DMS53 (cell line): ENCODE measurements around the gene SLC16A5.
"Not testable (repeated sequence)": the region's sequence is repeated elsewhere in the genome, so short reads cannot be mapped to it uniquely, and the experiment has no call there.

ENCODE experiments used
- DNase-seq: peaks from one replicate; lab custom pipeline; 2025; lab: John Stamatoyannopoulos, UW

The SLC16A5 gene

GRCh38 chr17:75064040-75064439, 23.7 kb upstream of the SLC16A5 start:
- DNase-seq = no peak

DNA sequence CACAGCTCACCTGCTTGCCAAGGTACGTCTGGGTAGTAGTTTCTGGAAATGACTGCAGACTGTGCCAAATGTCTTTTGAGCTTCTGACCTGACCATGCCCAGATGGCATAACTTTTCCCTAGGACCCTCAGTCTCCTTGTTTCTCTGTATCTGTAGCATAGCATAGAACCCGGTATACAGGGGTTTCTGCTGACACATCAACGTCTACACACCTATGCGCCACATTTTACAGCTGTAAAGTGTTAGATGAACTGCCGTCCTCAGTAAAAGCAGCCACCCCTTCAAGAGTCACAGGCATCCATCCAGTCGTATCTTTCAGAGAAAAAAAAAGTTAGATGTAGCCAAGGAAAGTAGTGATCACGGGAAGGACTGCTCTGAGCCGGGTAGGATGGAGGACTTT, 23.3 kb upstream of the SLC16A5 start:
- DNase-seq = no peak

- no peak for DNase-seq
Measured at GRCh38 chr17:75064867-75065561, 22.7 kb upstream of the SLC16A5 start.

DNA sequence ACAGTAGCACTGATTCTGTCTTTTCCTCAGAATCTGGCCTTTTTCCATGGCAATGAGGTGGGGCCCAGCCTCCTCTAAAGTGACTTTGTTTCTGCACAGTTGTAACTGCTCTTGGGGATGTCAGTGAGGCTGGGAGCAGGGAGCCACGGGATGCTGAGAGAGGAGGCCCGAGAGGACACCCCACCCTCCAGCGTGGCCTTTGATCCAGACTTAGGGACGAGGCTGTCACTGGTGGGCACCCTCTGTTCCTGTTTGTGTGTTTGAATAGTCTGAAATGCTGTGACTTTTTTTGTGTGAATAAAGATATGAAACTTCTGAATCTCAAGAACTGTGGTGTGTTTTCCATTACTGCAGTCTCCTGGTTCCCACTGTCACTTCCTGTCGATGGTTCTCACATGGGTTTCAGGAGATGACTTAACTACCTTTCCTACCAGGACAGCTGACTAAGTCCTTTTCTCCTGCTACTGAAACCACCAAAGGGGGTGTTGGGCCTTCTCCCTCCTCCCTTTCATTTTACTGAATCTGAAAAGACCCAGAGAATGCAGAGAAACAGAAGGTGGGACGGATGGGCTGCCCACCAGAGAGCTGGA, 22.1 kb upstream of the SLC16A5 start:
- no peak for DNase-seq

GRCh38 chr17:75067856-75068255, 19.9 kb upstream of the SLC16A5 start:
- peak; percentile 21 for DNase-seq

DNA sequence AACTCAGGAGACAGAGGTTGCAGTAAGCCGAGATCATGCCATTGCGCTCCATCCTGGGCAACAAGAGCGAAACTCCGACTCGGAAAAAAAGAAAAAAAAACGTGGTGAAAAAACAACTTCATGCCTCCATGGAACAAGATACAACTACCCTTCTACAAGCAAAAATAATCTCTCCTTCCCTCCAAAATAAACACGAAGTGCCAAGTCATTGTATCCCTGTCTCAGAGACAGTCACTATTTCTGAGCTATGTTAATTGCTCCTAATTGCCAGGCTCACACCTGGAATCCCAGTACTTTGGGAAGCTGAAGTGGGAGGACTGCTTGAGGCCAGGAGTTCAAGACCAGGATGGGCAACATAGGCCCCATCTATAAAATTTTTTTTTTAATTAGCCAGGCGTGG, 19.0 kb upstream of the SLC16A5 start:
- no peak for DNase-seq

- DNase-seq = peak; percentile 37
Measured at GRCh38 chr17:75069783-75070182, 18.0 kb upstream of the SLC16A5 start.

GRCh38 chr17:75071478-75072271, 16.1 kb upstream of the SLC16A5 start:
- DNase-seq = not testable (repeated sequence)

DNA sequence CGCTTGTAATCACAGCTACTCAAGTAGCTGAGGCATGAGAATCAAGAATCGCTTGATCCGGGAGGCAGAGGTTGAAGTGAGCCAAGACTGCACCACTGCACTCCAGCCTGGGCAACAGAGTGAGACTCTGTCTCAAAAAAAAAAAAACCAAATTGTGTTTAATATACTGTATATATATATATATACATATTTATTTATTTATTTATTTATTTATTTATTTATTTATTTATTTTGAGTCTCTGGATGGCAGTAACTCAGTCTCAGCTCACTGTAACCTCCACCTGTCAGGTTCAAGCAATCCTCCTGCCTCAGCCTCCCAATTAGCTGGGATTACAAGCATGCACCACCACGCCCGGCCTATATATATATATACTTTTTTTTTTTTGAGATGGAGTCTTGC, 14.8 kb upstream of the SLC16A5 start:
- not testable (repeated sequence) for DNase-seq

DNA sequence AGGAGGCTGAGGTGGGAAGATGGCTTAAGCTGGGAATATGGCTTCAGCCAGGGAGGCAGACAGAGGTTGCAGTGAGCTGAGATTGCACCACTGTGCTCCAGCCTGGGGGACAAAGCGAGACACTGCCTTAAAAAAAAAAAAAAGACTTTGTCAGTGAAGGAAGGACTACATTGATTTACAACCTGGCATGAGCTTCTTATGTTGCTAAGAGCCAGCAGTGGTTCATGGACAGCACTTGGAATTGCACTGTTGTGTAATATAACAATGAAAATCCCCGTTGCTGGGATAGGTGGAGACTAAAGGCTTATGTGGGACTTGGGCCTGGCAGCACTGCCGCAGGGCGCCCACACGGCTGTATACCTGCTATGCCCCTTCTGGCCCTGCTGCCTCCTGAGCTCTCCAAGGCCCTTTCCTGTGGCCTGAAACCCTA, 14.1 kb upstream of the SLC16A5 start:
- DNase-seq = no peak

DNA sequence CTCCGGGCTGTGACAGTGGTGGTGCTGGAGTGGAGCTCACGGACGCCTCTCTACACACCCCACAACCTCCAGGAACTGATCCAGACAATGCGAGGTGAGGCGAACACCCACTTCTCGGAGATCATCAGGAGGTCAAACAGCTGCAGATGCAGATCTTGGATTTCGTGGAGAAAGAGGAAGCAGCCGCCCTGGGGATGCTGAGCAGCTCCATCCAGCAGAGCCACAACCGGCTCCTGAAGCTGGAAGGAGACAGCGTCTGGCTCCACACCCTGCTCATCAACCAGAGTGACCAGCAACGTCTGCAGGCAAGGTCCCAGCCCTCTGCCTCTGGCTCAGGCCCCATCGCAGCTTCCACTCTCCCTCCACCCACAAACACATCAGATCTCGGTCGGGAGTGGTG, 13.2 kb upstream of the SLC16A5 start:
- DNase-seq = no peak

- no peak for DNase-seq
Measured at GRCh38 chr17:75075597-75076336, 12.0 kb upstream of the SLC16A5 start.

GRCh38 chr17:75077072-75077495, 10.7 kb upstream of the SLC16A5 start:
- no peak for DNase-seq

GRCh38 chr17:75077496-75078283, 10.1 kb upstream of the SLC16A5 start:
- peak; percentile 83 for DNase-seq

DNA sequence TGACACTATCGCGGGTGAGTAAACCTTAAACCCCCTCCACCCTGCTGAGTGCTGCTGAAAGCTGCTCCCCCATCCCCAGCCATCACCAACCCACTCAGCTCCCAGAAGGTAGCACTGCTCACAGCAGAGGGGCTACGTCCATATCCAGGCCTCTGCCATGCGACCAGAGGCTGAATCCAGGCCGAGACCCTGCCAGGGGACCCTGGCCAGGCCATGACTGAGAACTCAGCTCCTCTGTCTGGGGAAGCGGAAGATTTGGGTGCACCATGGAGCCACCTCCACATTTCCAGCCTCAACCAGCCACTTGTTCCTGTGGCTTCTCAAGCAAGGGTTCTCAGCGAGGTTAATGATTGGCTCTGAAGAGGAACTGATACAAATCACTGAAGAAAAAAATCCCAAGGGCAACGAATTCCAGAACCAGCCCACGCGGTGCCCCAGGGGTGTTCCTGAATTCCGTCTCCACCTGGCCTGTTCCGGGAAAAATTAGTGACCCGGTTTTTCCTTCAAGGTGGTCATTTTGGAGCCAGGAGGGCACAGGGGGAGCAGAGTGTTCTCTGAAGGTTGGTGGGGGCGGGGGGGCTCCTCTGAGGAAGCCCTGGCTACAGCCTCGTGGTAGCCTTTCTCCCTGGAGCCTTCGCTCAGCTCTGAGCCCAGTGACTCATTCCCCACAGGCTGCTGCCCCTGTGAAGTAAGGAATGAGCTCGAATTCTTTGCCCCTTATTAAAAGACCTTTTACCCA, 9.3 kb upstream of the SLC16A5 start:
- DNase-seq = peak; percentile 50

GRCh38 chr17:75079023-75079373, 8.8 kb upstream of the SLC16A5 start:
- no peak for DNase-seq

DNA sequence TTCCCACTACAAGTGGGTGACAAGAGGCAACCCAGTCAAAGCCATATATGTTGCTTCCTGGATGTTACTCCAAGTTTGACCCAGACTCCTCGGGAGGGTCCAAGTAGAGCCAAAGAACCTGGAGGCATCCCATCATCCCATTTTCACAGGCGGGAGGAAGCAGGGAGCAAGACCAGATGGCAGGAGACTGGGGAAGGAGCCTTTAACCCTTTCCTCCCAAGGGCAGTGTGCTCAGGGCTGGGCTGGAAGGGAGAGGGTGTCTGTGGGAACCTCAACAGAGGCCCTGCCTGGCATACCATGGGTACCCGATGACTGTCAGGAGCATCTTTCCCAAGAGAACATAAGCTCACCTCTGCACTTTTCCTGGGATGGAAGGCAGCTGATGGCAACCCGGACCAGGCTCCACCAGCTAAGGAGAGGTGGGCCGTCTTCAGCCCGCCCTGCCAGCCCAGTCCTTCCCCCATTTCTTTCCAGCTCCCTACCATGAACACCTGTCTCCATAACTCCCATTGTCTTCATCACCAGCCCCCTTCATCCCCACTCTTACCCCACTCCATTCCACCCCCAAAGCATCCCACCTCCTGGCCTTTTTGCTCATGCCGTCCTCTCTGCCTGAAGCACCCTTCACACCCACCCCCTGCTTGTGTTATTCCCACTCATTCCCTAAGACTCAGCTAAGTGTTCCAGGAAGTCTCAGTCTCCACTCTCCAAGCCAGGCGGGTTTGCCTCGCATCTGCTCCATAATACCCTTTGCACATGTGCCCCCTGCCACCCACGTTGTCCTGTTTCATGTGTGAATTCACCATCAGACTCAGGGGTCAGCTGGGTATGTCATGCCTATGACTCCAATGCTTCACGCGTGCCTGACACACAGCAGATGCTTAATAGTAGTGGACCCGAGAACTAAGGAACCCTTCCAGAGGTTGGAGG, 5.9 kb upstream of the SLC16A5 start:
- DNase-seq = no peak

DNA sequence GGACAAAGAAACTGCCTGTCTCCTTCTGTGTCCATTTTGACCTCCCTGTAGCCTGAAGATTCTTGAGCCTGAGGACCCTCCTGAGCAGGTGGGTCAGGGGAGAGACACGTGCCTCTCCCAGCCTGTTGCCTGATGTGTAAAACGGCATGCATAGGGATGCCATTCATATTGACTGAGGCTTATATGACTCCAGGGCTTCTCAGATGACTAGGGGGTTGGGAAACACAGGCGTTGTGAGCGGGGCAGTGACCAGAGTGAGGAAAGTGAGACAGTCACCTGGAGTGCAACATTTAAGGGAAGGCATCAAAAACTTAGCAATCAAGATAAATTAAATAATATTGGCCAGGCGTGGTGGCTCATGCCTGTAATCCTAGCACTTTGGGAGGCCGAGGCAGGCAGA, 5.1 kb upstream of the SLC16A5 start:
- DNase-seq = no peak

DNA sequence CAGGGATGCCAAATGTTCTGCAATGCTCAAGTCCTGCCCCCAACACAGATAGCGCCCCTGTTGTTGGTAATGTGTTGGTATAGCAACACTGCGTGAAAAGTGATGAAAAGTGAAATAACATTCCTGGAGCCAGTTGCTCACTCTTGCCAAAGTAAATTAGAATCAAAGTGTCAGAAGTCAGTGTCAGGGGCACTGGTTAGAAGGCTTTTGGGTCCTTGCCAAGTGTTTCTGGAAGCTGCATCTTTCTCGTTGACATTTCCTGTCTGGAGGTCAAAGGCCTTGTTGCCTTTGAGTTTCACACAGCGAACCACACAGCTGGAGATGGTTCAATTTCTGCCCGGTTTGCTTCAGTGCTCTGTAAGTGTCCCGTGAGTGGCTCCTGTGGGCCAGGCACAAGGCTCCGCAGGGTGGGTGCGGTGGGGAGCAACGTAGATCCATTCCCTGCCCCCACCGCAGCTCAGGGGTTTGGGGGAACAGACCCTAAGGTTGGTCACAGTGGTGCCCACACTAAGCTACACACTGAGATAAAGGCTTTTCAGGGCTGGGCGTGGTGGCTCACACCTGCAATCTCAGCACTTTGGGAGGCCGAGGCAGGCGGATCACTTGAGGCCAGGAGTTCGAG, 3.6 kb upstream of the SLC16A5 start:
- peak; percentile 38 for DNase-seq
